Adipose tissue (tissue), 3 donors: ENCODE measurements around the gene FSCN2. TPM values are rescaled to one million over a fixed set of nuclear protein-coding genes. Genes with fewer than 3 reads are reported as not detected.

Experiments used
- H3K27ac ChIP-seq: one replicate; pipeline ENCODE4 v1.5.1; 2013; ENCODE audit warnings: low read depth, low read length
- WGBS, 3 donors: extraction: QIAGEN DNeasy Blood & Tissue Kit; methylation state at CpG; one replicate each; pipeline ENCODE4 v1.1.7; 2013; 5-methylcytosine and 5-hydroxymethylcytosine counted together
- polyA plus RNA-seq, 3 donors: library from polyadenylated mRNA; stranded (reverse); fragments of 200-250 nt; gene quantifications; one replicate each; pipeline ENCODE4 v1.2.3, GENCODE V29; 2013
- donor health status: healthy with polysubstance abuse.
- donor health status: Bipolar disorder and iron deficiency.
- donor health status: healthy.

Gene FSCN2
- polyA plus RNA-seq, 3 donors = 0.21 to 4.9 (median 1.0) TPM

DNA sequence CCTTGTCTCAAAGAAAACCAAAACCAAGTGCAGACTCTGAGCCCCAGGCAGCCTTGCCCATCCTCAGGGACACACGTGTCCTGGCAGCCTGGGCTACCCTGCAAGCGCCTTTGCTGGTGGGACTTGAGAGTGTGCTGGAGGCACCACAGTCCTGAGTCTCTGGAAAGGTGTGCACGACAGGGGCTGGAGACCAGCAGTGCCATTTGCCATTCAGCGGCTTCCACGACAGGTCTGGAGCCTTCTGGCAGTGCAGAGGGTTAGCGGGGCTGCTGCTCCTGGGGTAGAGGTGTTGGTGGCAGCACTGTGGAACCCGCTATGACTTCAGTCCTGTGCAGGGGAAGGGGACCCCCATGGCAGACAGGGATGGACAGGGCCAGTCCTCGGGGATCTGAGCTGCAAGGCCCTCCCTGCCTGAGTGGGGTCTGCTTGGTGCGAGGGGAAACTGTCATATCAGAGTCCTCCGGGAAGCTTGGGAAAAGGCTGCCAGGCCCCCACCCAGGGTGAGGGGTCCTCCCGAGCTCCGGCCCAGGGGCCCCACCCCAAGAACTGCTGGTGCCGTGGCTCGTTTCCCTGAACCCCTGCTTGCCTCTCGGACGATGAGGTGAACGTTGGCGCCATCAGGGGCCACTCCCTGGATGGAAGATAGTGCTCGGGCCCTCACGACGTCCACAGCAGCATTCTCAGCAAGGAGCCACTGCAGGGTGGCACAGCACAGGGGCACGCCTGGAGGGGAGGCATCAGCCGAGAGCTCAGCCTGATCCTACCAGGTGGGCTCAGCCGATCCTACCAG lies 17.2 kb downstream of the FSCN2 start:
- 88 to 93% (median 89%) methylated on average over 24 of the region's 24 CpGs for WGBS, 3 donors

DNA sequence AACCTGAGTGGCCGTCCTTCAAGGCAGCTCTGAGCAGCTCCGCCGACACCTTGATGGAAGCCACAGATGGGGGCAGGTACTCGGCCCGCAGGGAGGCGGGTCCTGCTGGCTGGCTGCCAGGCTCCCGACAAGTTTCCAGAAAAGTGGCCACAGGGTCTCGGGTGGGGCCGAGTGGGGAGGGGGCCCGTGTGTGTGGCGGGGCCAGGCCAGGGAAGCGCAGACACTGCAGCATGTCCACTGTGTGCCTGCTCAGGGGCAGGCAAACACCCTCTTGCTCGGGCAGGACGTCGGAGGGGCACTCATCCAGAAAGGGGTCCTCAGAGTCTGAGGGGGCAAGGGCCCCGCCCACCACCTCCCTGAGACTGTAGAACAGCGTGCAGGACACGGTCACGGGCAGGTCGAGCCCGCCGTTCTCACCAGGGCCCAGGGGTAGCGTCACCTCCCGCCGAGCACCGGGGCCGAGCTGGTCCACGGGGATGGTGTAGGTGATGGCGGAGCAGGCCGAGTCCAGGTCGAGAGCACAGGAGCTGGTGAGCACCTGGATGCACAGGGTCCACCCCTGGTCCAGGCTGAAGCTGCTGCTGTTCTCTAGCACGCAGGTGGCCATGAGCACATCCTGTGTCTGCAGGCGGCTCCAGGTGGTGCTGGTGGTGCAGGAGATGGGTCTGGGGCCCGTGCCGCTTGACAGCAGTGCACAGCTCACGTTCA lies 18.9 kb downstream of the FSCN2 start:
- WGBS, 3 donors = 81 to 90% (median 85%) methylated on average over 29 to 36 of the region's 36 CpGs
- no peak overlapping the region for H3K27ac ChIP-seq

More for the DNA sequence above, 17.2 kb downstream of the FSCN2 start:
- H3K27ac ChIP-seq = no peak overlapping the region

DNA sequence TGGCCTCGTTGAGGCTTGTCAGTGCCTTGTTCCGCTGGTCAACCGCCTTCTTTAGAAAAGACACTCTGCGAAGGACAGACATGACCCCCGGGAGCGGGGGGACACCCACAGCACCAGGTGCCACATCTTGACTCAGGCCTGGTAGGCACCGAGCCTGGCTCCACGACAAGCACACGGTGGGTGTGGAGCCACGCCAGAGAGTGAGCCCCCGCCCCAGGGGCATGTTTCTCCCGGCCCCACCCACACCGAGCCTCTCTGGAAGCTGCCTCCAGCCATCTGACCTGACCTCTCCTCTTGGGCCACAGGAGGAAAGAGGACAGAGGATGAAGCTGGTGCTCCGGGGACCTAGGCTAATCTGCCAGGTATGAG lies 19.4 kb downstream of the FSCN2 start:
- H3K27ac ChIP-seq = no peak overlapping the region
- 83 to 91% (median 85%) methylated on average over 14 of the region's 14 CpGs for WGBS, 3 donors

DNA sequence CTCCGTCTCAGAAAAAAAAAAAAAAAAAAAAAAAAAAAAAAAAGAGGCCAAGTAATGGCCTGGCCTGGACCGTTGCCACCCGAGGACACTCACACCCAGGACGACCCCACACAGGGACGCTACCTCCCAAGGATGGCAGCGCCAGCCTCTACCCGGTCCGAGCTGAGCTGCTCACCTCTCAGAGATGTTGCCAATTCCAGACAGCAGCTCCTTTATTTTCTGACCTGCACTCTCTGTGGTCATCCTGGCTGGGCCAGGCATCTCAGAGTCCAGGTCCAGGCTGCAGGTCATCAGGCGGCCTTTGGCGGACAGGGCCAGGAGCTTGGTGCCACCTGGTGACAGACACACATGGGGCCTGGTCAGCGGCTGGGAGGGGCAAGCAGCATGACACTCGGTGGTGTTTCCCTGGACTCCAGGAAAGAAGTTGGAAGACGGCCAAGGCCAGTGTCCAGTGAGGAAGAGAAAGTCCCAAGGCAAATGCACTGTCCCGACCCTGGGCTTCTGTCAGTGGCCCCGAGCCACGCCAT lies 20.9 kb downstream of the FSCN2 start:
- no peak overlapping the region for H3K27ac ChIP-seq
- WGBS, 3 donors = 77 to 89% (median 80%) methylated on average over 15 to 16 of the region's 16 CpGs

DNA sequence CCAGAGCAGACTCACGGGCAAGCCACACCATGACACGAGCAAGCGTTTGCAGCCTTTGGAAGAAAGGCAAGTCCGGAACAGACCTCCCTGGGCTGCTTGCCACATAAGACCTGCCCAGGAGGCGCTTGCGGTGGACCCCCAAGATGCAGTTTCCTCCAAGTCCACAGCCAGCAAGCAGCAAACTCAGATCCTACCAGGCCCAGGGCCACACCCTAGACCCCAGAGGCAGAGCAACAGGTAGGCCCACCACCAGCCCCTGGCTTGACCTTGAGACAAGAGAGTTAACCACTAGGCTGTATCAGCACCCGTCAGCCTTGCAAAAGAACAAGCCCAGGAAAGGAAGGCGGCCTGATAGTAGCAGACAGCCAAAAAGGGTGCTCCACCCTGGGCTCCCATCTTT lies 21.6 kb downstream of the FSCN2 start:
- no peak overlapping the region for H3K27ac ChIP-seq
- 91 to 95% (median 93%) methylated on average over 8 of the region's 8 CpGs for WGBS, 3 donors

DNA sequence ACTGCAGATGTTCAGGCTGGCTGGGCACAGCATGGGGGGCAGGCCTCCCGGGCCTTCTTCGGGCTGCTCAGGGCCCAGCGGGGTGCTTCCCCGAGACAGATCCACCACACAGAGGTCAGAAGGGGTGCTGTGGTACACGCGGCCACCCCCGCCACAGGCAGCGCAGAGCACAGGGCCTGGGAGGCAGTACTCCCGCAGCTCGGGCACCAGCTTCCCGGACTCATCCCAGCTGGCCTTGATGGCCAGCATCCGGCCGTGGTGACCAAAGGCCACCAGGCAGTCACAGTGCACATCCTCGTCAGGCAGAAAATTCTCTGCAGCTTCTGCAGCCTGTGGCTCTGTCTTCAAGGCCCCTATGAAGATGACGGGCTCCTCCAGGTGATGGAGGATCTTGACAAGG lies 22.1 kb downstream of the FSCN2 start:
- H3K27ac ChIP-seq = no peak overlapping the region
- 91 to 95% (median 92%) methylated on average over 13 to 15 of the region's 15 CpGs for WGBS, 3 donors

DNA sequence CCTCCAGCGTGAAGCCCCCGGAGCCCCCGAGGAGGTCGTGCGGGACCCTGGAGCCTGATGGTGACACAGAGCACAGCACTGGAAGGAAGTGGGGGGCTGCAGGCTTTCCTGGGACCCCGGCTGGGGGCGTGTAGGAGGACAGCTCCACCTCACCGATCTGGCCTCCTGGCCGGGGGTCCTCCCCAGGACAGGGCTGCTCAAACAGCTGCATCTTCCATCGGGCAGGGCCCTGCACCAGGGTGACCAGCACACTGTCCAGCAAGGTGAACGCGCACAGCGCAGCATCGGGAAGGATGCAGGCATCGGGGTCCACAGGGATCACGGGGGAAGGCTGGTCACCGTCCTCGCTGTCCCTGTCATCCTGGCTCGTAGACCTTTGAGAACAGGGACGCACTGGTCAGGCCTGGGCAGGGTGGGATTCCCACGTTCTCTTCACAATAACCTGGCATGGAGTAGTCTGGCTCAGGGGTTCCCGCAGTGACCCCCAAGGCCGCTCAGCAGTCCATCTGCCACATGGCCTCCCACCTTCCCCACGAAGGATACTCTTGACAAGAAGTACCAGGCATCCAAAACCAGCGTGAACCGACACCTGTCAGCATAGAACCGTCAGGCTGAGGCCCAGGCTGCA lies 22.8 kb downstream of the FSCN2 start:
- H3K27ac ChIP-seq = no peak overlapping the region
- 72 to 83% (median 83%) methylated on average over 27 of the region's 27 CpGs for WGBS, 3 donors

DNA sequence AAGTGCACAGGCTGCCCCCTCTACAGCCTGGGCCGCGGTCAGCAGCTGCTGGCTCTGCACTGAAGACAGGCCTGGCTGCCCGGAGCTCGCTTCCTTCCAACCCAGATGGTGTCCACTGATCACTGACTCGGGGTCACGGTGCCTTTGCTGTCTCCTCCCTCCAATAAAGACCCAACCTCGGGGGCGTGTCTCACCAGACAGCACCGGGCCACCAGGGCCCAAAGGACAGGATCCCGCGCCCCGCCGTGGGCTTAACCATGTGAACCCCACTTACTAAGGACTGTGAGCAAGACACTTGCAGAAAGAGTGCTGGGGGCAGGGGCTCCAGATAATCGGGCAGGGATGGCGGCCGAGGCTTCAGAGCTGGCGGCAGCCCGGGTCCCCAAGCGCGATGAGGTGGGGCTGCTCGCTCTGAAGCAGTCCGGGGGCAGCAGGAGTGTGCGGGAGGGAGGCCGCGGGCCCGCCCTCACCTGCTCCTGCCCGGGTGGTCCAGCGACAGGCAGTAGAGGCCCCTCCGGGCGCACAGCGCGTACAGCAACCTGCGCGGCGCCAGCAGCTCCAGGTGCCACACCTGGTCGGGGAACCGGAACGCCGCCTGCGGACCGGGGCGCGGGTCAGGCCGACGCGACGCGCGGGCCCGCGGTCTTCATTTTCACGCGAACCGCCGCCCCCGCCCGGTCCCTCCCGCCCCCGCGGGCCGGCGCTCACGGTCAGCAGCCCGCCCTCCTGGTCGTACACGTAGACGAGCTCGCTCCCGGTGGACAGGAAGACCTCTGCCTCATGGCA lies 23.5 kb downstream of the FSCN2 start:
- 2% methylated on average over 49 to 69 of the region's 69 CpGs for WGBS, 3 donors
- H3K27ac ChIP-seq = no peak overlapping the region

DNA sequence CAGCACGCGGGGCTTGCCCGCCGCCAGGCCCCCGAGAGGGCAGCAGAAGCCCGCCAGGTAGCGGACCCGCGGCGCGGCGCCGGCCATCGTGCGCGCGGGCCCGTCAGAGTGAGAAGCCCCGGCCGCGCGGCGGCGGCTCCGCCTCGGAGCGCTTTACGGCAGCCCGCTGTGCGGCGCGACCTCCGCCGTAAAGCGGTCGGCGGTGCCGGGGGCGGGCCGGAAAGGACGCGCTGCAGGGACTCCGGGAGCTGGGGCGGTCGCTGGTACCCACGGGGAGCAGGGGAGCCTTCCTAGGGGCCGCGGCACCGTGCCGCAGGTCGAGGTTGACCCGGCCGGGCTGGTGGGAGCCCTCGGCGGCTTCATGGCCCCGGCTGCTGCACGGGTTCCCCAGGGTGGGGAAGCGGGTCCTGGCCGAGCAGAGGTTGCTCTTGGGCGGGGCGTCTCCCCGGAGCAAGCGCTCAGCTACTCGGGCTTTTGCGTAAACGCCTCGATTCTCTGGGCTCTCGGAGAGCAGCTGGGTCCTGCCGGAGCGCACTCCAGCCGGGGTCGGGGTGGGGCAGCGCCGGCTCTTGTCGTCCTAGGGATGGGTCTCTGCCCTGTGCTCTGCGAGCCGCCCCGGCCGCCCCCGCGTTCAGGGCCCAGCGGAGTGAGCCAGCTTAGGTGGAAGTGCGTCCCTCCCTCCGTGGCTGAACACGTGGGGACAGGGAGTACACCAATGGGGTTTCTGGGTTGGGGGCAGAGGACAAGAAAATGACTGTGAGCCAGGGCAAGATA lies 24.3 kb downstream of the FSCN2 start, which contains the start of gene FAAP100:
FAAP100 (minus strand) TSS at position 110 of the 774 bp plus-strand sequence; CDS start at position 87, 23 bp downstream.
- 0 to 1% (median 0%) methylated on average over 69 to 85 of the region's 85 CpGs for WGBS, 3 donors
- no peak within 1 kb of the TSS for H3K27ac ChIP-seq

DNA sequence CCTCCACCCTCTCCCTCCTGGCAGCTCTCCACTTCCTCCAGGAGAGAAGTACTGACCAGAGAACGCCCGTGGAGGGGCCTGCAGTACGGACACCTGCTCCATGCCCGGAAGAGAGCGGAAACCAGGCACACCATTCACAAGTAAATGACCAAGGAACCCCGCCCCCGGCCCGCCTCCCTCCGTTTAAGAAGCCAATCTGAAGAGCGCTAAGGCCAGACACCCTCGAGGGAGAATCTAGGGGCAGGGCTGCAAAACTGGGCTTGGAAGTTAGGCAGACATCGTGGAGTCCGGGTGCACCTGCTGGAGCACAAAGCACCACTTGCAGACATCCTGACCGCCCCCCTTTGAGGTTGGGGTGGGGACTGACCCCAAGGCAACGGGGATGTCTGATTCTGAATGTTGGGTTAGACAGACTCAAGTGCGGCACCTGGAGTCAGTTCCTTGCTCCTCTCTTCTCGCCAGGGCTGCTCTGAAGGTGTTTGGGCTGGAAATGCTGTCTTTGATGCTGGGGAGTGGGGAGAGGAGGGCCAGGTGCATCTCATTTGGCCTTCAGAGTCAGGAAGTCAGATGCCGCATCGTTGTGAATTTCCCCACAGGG lies 24.9 kb downstream of the FSCN2 start:
- H3K27ac ChIP-seq = no peak overlapping the region
- WGBS, 3 donors = 0 to 1% (median 1%) methylated on average over 18 to 19 of the region's 19 CpGs

DNA sequence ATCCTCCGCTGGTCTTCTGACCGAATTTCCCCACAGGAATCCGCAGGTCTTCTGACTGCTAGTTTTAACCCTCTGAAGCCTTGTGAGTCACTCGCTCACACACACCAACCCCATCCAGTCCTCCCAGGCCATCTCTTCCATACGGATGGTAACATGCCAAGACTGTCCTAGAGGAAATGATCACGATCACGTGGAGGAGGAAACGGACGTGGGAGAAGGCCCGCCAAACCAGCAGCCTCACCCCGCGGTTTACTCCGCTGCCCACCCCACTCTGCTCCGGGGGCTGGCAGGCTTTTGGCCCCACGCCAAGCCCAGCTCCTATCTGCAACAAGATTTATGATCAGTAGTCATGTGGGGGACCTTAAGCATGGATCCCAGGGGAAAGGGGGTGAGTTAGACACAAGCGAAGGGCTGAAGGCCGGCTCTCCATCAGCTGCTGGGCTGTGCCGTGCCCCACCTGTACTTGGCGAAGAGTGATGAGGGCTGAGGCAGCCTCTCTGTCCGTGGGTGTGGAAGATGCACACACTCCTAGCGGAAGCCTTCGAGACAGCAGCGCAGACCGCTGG lies 25.5 kb downstream of the FSCN2 start:
- WGBS, 3 donors = 19 to 28% (median 19%) methylated on average over 24 of the region's 24 CpGs
- no peak overlapping the region for H3K27ac ChIP-seq

DNA sequence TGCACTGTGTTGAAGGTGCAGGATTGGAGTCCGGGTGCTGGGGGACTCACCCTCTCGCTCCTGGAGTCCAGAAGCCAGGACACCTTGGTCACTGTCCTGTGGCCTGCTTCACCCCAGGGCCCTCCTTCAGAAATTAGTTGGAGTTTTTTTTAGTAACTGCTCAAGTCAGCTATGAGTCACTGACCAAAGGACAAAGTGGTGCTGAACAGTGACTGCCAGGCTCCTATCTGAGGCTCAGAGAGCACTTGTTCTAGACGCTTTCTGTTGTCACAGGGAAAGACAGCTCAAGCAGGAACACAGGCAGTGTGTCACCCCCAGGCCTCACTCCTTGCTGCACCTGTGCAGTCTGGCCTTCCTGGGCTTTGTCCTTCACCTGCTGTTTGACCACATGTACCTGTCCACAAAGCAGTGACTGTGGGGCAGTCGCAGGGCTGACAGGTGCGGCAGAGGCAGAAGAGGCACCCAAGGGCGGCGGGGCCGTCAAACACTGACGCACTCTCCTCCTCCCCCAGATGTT lies 28.1 kb downstream of the FSCN2 start:
- H3K27ac ChIP-seq = no peak overlapping the region

DNA sequence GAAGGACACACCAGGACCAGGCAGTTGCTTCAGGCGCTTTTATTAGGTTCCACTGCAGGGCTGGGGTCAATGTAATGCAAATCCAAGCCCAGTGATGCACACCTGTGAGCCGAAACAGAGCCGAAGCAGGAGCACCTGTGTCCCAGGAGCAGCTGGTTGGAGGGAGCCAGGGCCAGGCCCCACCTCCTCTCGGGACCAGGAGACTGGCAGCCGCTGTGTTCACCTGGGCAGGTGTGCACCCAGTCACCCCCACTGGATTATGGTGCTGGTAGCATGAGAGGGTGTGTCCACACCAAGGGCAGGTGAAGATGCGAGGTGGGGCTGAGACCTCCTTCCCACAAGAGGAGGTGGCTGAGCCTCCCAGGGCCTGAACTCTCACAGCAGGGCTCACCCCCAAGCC lies 28.7 kb downstream of the FSCN2 start:
- WGBS, 3 donors = 89 to 93% (median 91%) methylated on average over 6 of the region's 6 CpGs
- H3K27ac ChIP-seq = no peak overlapping the region

More for the DNA sequence above, 28.1 kb downstream of the FSCN2 start:
- 85 to 91% (median 86%) methylated on average over 9 of the region's 9 CpGs for WGBS, 3 donors

DNA sequence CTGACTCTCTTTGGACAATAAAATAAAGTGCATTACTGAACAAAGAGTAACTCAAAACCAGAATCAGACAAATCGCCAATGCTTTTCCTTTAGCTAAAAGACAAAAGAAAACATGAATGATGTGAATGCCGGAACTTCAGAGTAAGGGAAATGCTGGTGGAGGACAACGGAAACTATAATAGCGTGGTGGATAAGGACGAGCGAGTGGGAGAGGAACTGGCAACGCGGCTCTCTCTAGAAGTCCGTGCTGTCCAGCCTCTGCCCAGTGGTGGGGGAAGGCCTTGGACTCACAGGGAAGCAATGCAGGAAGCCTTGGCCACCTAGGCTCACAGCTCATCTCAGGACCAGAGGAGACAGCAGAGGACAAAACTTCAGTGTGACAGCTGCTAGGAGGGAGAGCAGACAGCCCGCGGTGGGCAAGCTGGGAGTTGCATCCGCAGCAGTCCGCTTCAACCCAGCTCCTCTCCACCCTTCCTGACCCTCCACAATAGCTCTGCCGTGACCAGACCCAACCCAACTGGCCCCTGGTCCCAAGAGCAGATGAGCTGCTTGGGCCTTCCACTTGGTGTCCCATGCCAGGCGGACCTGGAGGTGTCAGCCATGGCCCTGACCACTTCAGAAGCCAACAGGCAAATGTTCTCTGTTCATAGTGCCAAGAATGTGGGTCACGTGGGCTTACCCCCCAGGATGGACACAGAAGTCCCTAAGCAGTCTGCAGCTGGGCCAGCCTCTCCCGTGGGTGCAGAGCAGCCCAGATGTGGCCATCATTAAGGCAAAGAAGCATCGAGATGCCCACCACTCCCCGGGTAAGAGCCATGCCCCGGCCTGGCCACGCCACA lies 29.3 kb downstream of the FSCN2 start:
- no peak overlapping the region for H3K27ac ChIP-seq

DNA sequence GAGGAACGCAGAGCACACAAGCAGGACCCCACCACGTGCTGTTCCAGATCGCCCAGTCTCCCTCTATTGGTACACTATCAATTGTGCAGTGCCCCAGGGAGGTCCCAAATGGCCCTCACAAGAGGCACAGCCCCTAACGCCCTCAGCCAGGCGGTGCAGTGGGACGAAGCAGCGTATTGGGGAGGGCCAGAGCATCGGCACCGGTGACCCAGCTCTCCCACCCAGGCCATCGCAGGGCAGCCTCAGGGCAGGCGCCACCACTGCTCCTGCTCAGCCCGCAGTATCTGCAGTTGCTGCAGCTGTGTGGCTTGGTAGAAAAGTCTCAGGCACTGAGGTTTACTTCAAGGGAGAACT lies 29.9 kb downstream of the FSCN2 start:
- no peak overlapping the region for H3K27ac ChIP-seq
- WGBS, 3 donors = 88 to 94% (median 92%) methylated on average over 12 of the region's 12 CpGs

More for the DNA sequence above, 29.3 kb downstream of the FSCN2 start:
- 85 to 87% (median 85%) methylated on average over 21 of the region's 21 CpGs for WGBS, 3 donors
